ENCODE results near the gene PSME3.
A peak's percentile ranks its signal among the peaks of the same experiment; 100 is the strongest.

PSME3 gene

GRCh38 chr17:42818379-42818778, 14.8 kb upstream of the PSME3 start:
- no peaks in the 10 kb centered on the region for H3K27me3 ChIP-seq (ENCODE audit: control insufficient read depth, insufficient read depth, low read length)
- peaks cover 78% of the 10 kb centered on the region for H3K36me3 ChIP-seq (ENCODE audit: control insufficient read depth, insufficient read depth, low read length)
- no peak overlapping the region for H3K4me3 ChIP-seq (ENCODE audit: low read depth, low read length)
- no peak overlapping the region for H3K9ac ChIP-seq (ENCODE audit: low read length)
- H3K4me1 ChIP-seq (ENCODE audit: control insufficient read depth, insufficient read depth, low read length), result no peaks in the 10 kb centered on the region
- no peak overlapping the region for H3K27ac ChIP-seq (ENCODE audit: low read depth, low read length)
- no peaks in the 10 kb centered on the region for H3K9me3 ChIP-seq (ENCODE audit: control insufficient read depth, insufficient read depth, low read depth, low read length)

- H3K36me3 ChIP-seq (ENCODE audit: control insufficient read depth, insufficient read depth, low read length), result peaks cover 62% of the 10 kb centered on the region
These were observed 13.2 kb upstream of the PSME3 start for GRCh38 chr17:42819939-42820535.

GRCh38 chr17:42821176-42821575, 12.0 kb upstream of the PSME3 start:
- Histone ChIP-seq H3K9me3 (ENCODE audit: control insufficient read depth, insufficient read depth, low read depth, low read length) (no peaks in the 10 kb centered on the region), H3K27ac (ENCODE audit: low read depth, low read length) (no peak overlapping the region), H3K36me3 (ENCODE audit: control insufficient read depth, insufficient read depth, low read length) (peaks cover 50% of the 10 kb centered on the region), H3K4me3 (ENCODE audit: low read depth, low read length) (no peak overlapping the region), H3K27me3 (ENCODE audit: control insufficient read depth, insufficient read depth, low read length) (no peaks in the 10 kb centered on the region), H3K9ac (ENCODE audit: low read length) (no peak overlapping the region), H3K4me1 (ENCODE audit: control insufficient read depth, insufficient read depth, low read length) (no peaks in the 10 kb centered on the region)

More at GRCh38 chr17:42819939-42820535, 13.2 kb upstream of the PSME3 start:
- Histone ChIP-seq H3K4me1 (ENCODE audit: control insufficient read depth, insufficient read depth, low read length) (no peaks in the 10 kb centered on the region), H3K4me3 (ENCODE audit: low read depth, low read length) (no peak overlapping the region), H3K9me3 (ENCODE audit: control insufficient read depth, insufficient read depth, low read depth, low read length) (no peaks in the 10 kb centered on the region), H3K27ac (ENCODE audit: low read depth, low read length) (no peak overlapping the region), H3K9ac (ENCODE audit: low read length) (no peak overlapping the region), H3K27me3 (ENCODE audit: control insufficient read depth, insufficient read depth, low read length) (no peaks in the 10 kb centered on the region)

- peaks cover 6% of the 10 kb centered on the region; the same call in 1 of the 2 replicates for H3K4me1 ChIP-seq (ENCODE audit: control insufficient read depth, insufficient read depth, low read length)
- no peak overlapping the region for H3K9ac ChIP-seq (ENCODE audit: low read length)
- H3K36me3 ChIP-seq (ENCODE audit: control insufficient read depth, insufficient read depth, low read length), result no peaks in the 10 kb centered on the region
- no peak overlapping the region for H3K27ac ChIP-seq (ENCODE audit: low read depth, low read length)
- H3K9me3 ChIP-seq (ENCODE audit: control insufficient read depth, insufficient read depth, low read depth, low read length), result no peaks in the 10 kb centered on the region
- peaks cover 12% of the 10 kb centered on the region; the same call in 1 of the 2 replicates for H3K27me3 ChIP-seq (ENCODE audit: control insufficient read depth, insufficient read depth, low read length)
- H3K4me3 ChIP-seq (ENCODE audit: low read depth, low read length), result no peak overlapping the region
These were observed 5.7 kb upstream of the PSME3 start for GRCh38 chr17:42827472-42827871.

GRCh38 chr17:42830971-42831370, 2.2 kb upstream of the PSME3 start:
- H3K4me1 ChIP-seq (ENCODE audit: control insufficient read depth, insufficient read depth, low read length), result peaks cover 7% of the 10 kb centered on the region; the same call in 1 of the 2 replicates
- H3K9ac ChIP-seq (ENCODE audit: low read length), result no peak overlapping the region
- H3K9me3 ChIP-seq (ENCODE audit: control insufficient read depth, insufficient read depth, low read depth, low read length), result no peaks in the 10 kb centered on the region
- H3K4me3 ChIP-seq (ENCODE audit: low read depth, low read length), result no peak overlapping the region
- H3K27me3 ChIP-seq (ENCODE audit: control insufficient read depth, insufficient read depth, low read length), result peaks cover 12% of the 10 kb centered on the region; the same call in 1 of the 2 replicates
- no peak overlapping the region for H3K27ac ChIP-seq (ENCODE audit: low read depth, low read length)
- H3K36me3 ChIP-seq (ENCODE audit: control insufficient read depth, insufficient read depth, low read length), result peaks cover 16% of the 10 kb centered on the region

DNA sequence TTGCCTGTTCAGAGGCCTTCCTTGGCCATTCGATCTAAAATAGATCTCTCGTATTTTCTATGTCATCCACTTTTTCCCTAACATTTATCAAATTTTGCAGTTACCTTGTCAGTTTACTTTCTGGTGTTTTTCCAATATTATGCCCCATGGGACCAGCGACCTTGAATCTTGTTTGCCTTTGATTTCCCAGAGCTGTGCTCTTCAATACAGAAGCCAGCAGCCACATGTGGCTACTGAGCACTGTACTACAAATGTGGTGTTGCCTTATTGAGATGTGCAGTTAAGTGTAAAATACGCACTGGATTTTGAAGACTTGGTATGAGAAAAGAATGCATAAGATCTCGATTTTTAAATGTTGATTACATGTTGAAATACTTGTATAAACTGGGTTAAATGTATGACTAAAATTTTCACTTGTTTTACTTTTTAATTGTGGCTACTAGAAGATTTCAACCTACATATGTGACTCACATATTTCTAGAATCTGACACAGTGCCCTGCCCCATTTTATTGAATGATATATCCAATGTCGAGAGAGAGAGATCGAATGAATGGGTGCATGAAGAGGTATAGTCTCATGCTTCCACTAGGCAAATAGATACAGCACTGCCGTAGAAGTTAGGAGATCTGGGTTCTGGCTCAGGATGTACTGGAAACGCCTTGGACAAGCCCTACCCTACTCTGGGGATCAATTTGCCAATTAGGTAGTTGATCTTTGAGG, 824 bp upstream of the PSME3 start:
- H3K4me3 ChIP-seq (ENCODE audit: low read depth, low read length), result peak overlapping the region; percentile 83
- H3K27me3 ChIP-seq (ENCODE audit: control insufficient read depth, insufficient read depth, low read length), result peaks cover 7% of the 10 kb centered on the region; the same call in 1 of the 2 replicates
- peak overlapping the region; percentile 86 for H3K27ac ChIP-seq (ENCODE audit: low read depth, low read length)
- peak overlapping the region; percentile 93 for H3K9ac ChIP-seq (ENCODE audit: low read length)
- H3K9me3 ChIP-seq (ENCODE audit: control insufficient read depth, insufficient read depth, low read depth, low read length), result no peaks in the 10 kb centered on the region
- peaks cover 7% of the 10 kb centered on the region; the same call in 1 of the 2 replicates for H3K4me1 ChIP-seq (ENCODE audit: control insufficient read depth, insufficient read depth, low read length)
- H3K36me3 ChIP-seq (ENCODE audit: control insufficient read depth, insufficient read depth, low read length), result peaks cover 26% of the 10 kb centered on the region

DNA sequence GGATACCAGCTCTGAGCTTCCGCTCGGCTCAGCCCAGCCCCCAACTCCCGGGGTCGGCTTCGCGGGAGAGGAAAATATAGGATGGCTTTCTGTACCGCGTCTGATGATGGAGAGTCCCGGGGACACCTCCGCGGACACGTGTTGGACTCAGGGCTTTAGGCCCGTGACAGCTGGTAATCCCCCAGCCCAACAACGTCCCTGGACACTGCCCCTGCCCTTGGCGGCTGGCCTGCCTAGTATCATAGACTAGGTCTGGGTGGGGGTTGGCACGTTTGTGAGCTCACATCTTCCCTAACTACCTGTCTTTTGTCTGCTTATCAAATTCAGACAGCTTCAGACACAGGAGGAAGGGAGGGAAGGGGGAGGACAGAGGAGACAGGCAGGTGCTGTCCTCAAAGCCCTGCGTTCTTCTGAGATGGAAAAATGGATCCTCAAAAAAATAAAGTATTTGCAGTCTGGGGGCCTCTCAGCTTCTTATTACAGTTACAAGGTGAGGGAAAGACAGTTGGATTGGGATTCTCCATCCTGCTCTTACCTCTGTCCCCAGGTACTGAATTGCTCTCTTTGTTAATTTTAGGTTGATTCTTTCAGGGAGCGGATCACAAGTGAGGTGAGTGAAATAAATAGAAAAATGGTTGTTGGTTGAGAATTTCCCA, 698 bp downstream of the PSME3 start:
- H3K4me1 ChIP-seq (ENCODE audit: control insufficient read depth, insufficient read depth, low read length), result peaks cover 7% of the 10 kb centered on the region; the same call in 1 of the 2 replicates
- H3K9me3 ChIP-seq (ENCODE audit: control insufficient read depth, insufficient read depth, low read depth, low read length), result no peaks in the 10 kb centered on the region
- peak overlapping the region; percentile 86 for H3K27ac ChIP-seq (ENCODE audit: low read depth, low read length)
- H3K4me3 ChIP-seq (ENCODE audit: low read depth, low read length), result peak overlapping the region; percentile 83
- peak overlapping the region; percentile 93 for H3K9ac ChIP-seq (ENCODE audit: low read length)
- peaks cover 42% of the 10 kb centered on the region for H3K36me3 ChIP-seq (ENCODE audit: control insufficient read depth, insufficient read depth, low read length)
- 0 out of 2 replicates have a peak, but pooled peaks cover 3% of the 10 kb centered on the region for H3K27me3 ChIP-seq (ENCODE audit: control insufficient read depth, insufficient read depth, low read length)

DNA sequence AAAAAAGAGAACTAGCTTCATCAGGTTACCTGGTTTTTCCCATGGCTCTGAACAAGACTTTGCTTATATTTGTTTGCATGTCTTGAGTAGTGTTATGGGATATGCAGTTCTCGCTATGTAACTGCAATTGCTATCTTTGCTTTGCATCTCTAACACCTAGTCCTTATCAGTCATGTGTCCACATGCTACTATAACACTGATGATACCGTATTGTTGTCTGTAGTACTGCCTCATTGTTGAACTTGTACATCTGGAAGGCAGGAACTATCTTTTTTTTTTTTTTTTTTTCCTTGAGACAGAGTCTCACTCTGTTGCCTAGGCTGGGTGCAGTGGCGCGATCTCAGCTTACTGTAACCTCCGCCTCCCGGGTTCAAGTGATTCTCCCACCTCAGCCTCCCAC, 2.5 kb downstream of the PSME3 start:
- no peak overlapping the region for H3K9ac ChIP-seq (ENCODE audit: low read length)
- H3K9me3 ChIP-seq (ENCODE audit: control insufficient read depth, insufficient read depth, low read depth, low read length), result no peaks in the 10 kb centered on the region
- H3K27ac ChIP-seq (ENCODE audit: low read depth, low read length), result no peak overlapping the region
- peaks cover 7% of the 10 kb centered on the region; the same call in 1 of the 2 replicates for H3K4me1 ChIP-seq (ENCODE audit: control insufficient read depth, insufficient read depth, low read length)
- H3K27me3 ChIP-seq (ENCODE audit: control insufficient read depth, insufficient read depth, low read length), result no peaks in the 10 kb centered on the region
- H3K36me3 ChIP-seq (ENCODE audit: control insufficient read depth, insufficient read depth, low read length), result peaks cover 56% of the 10 kb centered on the region
- no peak overlapping the region for H3K4me3 ChIP-seq (ENCODE audit: low read depth, low read length)

DNA sequence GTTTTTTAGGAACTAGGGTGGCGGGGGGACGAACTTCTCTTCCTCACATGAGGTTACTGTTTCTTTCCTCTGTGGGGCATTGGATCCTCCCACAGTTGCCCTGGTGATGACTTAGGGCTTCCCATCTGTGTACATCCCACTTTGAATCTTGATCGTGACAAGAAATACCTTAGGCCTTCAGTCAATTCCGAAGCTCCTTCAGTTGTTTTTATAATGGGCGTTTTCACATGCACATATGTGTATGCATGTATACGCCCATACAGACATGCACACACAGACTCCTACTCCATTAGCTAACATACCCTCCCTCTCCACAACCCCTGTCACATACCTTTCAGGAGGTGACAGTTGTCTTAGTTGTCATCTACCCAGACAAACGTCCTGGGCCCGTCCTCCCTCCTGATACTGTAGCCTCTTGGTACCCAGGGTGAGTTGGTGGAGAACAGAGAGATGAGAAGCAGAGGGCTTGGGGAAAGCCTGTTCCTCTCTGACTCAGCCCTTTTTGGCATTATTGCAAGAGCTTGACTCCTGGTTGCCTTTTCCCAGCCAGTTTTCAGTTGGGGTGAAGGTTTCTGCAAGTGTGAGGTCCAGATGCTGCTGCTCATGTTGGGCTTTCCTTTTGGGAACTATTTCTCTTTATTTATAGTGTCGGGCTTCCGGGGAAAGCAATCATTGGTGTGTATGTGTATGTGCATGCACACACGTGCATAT, 8.9 kb downstream of the PSME3 start:
- no peaks in the 10 kb centered on the region for H3K27me3 ChIP-seq (ENCODE audit: control insufficient read depth, insufficient read depth, low read length)
- H3K4me3 ChIP-seq (ENCODE audit: low read depth, low read length), result no peak overlapping the region
- H3K36me3 ChIP-seq (ENCODE audit: control insufficient read depth, insufficient read depth, low read length), result peaks cover 83% of the 10 kb centered on the region
- no peak overlapping the region for H3K9ac ChIP-seq (ENCODE audit: low read length)
- no peaks in the 10 kb centered on the region for H3K9me3 ChIP-seq (ENCODE audit: control insufficient read depth, insufficient read depth, low read depth, low read length)
- no peak overlapping the region for H3K27ac ChIP-seq (ENCODE audit: low read depth, low read length)
- H3K4me1 ChIP-seq (ENCODE audit: control insufficient read depth, insufficient read depth, low read length), result no peaks in the 10 kb centered on the region

DNA sequence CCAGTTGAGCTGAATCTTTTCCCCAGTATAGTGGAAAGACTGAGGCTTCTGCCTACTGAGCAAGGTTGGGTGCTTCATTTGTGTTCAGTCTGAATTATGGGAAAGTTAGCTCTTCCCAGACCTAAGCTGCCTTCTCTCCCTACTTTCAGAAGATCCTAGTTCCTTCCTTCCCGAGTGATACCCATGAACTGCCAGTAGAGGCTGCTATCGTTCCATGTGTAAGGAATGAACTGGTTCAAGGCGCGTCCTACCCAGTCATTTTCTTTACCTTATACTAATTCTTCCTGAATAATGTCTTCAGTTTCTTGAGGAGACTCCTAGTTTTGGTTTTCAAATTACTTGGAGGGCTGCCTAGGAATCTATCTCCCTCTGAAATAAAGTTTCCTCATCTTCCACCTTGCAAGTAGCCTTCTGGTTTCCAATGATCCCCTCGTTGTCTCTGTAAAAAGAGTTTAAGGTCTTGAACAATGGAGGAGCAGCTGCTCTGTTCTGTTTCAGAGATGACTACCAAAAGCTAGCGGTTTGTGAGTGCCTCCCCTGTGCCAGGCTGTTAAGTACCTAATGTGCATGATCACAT, 10.2 kb downstream of the PSME3 start:
- Histone ChIP-seq H3K36me3 (ENCODE audit: control insufficient read depth, insufficient read depth, low read length) (peaks cover 70% of the 10 kb centered on the region), H3K27me3 (ENCODE audit: control insufficient read depth, insufficient read depth, low read length) (no peaks in the 10 kb centered on the region), H3K9ac (ENCODE audit: low read length) (no peak overlapping the region), H3K9me3 (ENCODE audit: control insufficient read depth, insufficient read depth, low read depth, low read length) (no peaks in the 10 kb centered on the region), H3K4me3 (ENCODE audit: low read depth, low read length) (no peak overlapping the region), H3K4me1 (ENCODE audit: control insufficient read depth, insufficient read depth, low read length) (no peaks in the 10 kb centered on the region), H3K27ac (ENCODE audit: low read depth, low read length) (no peak overlapping the region)

Data from HUES6 (cell line).